ENCODE measurements around the gene CCDC186. TPM values are rescaled to one million over a fixed set of nuclear protein-coding genes. Genes with fewer than 3 reads are reported as not detected.

The CCDC186 gene
- total and polyA plus RNA-seq, 2 of the 8 experiments (the other 6 are each of a cell fraction or from before 2014, with no cell fraction given), result 3.0 to 30.3 TPM

DNA sequence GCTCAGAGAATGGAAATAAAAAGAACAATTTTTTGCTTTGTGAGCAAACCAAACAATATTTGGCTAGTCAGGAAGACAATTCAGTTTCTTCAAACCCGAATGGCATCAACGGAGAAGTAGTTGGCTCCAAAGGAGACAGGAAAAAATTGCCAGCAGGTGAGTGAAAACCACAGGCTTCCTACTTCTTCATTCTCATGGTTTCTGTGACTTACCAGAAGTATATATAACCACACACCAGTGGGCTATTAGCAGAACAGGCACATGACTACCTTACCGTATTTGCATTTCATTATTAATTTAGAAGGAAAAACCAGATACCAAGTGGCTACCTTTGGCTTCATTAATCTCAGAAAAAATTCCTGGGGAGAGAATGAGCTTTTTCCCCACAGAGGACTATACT, 14.0 kb upstream of the CCDC186 start:
- POLR2A ChIA-PET (ENCODE audit: partially characterized antibody), result no interaction called here

More for the DNA sequence above, 14.0 kb upstream of the CCDC186 start:
- Histone ChIP-seq H4K8ac (ENCODE audit: extremely low read depth, insufficient read depth, low read length) (no peak overlapping the region), H2BK12ac (ENCODE audit: low read depth, low read length) (no peak overlapping the region), H3K79me2 (ENCODE audit: control insufficient read depth in 1 of 2, insufficient read depth in 2 of 2, low read length in 2 of 2) (no peaks in the 10 kb centered on the region), H3K56ac (replicated peaks; ENCODE audit: insufficient read length, low read depth, low read length) (no peak overlapping the region), H3K18ac (ENCODE audit: extremely low read depth, low read length) (no peak overlapping the region), H3K27ac (ENCODE audit: low read depth, low read length) (no peak overlapping the region), H2BK15ac (ENCODE audit: low read length) (no peak overlapping the region), H3K4me3 (ENCODE audit: extremely low read depth in 1 of 4, insufficient read depth in 2 of 4, low read depth in 3 of 4, low read length in 4 of 4) (no peak overlapping the region), H4K5ac (ENCODE audit: insufficient read length, low read depth, low read length) (no peak overlapping the region), H3K23me2 (ENCODE audit: low read depth, low read length) (no peaks in the 10 kb centered on the region), H3K27me3 (replicated peaks in 1 of 4; ENCODE audit: control insufficient read depth in 3 of 4, extremely low read depth in 1 of 4, insufficient read depth in 3 of 4, low read length in 3 of 4) (no peaks in the 10 kb centered on the region), H2AFZ (ENCODE audit: low read length) (no peak overlapping the region), H3K4me1 (replicated peaks in 1 of 4; ENCODE audit: control insufficient read depth in 3 of 4, insufficient read depth in 4 of 4, low read length in 3 of 4) (no peaks in the 10 kb centered on the region), H2BK120ac (replicated peaks; ENCODE audit: low read depth, low read length) (no peak overlapping the region), H3K14ac (ENCODE audit: insufficient read length) (no peak overlapping the region), H4K20me1 (replicated peaks in 1 of 2; ENCODE audit: control insufficient read depth in 1 of 2, insufficient read depth in 2 of 2, low read length in 2 of 2) (no peaks in the 10 kb centered on the region), H3K9ac (replicated peaks in 1 of 4; ENCODE audit: extremely low read depth in 1 of 4, low read depth in 3 of 4, low read length in 3 of 4) (no peak overlapping the region), H4K91ac (replicated peaks; ENCODE audit: insufficient read length, low read length) (no peak overlapping the region), H3K23ac (ENCODE audit: insufficient read length) (no peak overlapping the region), H3K4ac (replicated peaks; ENCODE audit: insufficient read length, low read depth, low read length) (no peak overlapping the region), H3K79me1 (ENCODE audit: low read depth, low read length) (no peaks in the 10 kb centered on the region), H3K4me2 (ENCODE audit: insufficient read depth in 1 of 2, low read depth in 2 of 2, low read length in 2 of 2) (no peak overlapping the region), H2AK5ac (ENCODE audit: low read depth, low read length) (no peak overlapping the region), H3K9me3 (ENCODE audit: insufficient read depth in 2 of 2, low read depth in 1 of 2, low read length in 1 of 2) (no peaks in the 10 kb centered on the region), H2BK20ac (ENCODE audit: low read length) (no peak overlapping the region), H3K36me3 (ENCODE audit: control insufficient read depth in 2 of 4, insufficient read depth in 4 of 4, low read length in 3 of 4) (no peaks in the 10 kb centered on the region), H2BK5ac (ENCODE audit: low read depth, low read length) (no peak overlapping the region)
- DNase-seq (ENCODE audit: low read depth in 1 of 2, low spot score in 2 of 2), result no peak
- no peak for FAIRE-seq
- CTCF ChIA-PET (ENCODE audit: partially characterized antibody), result no interaction called here
- 83% methylated on average over 3 of the region's 3 CpGs; no CpG with 5 or more reads in 1 of the 2 experiments for WGBS, 2 experiments (ENCODE audit: extremely low coverage in 1 of 2, insufficient coverage in 1 of 2, insufficient read length in 1 of 2, insufficient replicate concordance in 2 of 2, low coverage in 1 of 2, low lambda C conversion rate in 2 of 2, missing lambda C conversion rate in 1 of 2)
- TF ChIP-seq TBP (IDR thresholded peaks at IDR 0.05; ENCODE audit: low read depth, low read length) (no peak), POLR2A (IDR thresholded peaks at IDR 0.05; ENCODE audit: control extremely low read depth in 1 of 2, low read depth in 2 of 2, low read length in 2 of 2) (no peak), ZNF274 (IDR thresholded peaks at IDR 0.05; ENCODE audit: borderline replicate concordance, extremely low read depth, low read length) (no peak), EP300 (IDR thresholded peaks at IDR 0.05; ENCODE audit: borderline replicate concordance in 1 of 2, low read depth in 2 of 2, low read length in 2 of 2) (no peak)
